Measurements from ENCODE around the gene TET2.

- TF ChIP-seq E2F5 (CRISPR knock-in tag; IDR thresholded peaks at IDR 0.05) = no peak
- TF ChIP-seq NR3C1 (CRISPR knock-in tag; conservative IDR thresholded peaks at IDR 0.05; ENCODE audit: low read depth) = no peak
- TF ChIP-seq CTCF (IDR thresholded peaks at IDR 0.05) = no peak
- no peak for TF ChIP-seq CREM (CRISPR knock-in tag; IDR thresholded peaks at IDR 0.05)
- TF ChIP-seq ATF3 (CRISPR knock-in tag; conservative IDR thresholded peaks at IDR 0.05) = no peak
- TF ChIP-seq USF2 (CRISPR knock-in tag; IDR thresholded peaks at IDR 0.05) = no peak
- no peak for TF ChIP-seq E2F4 (CRISPR knock-in tag; IDR thresholded peaks at IDR 0.05; ENCODE audit: borderline replicate concordance, low read depth)
- TF ChIP-seq CREB1 (CRISPR knock-in tag; IDR thresholded peaks at IDR 0.05) = no peak
- no peak for TF ChIP-seq ATF1 (CRISPR knock-in tag; IDR thresholded peaks at IDR 0.05)
Observed at GRCh38 chr4:105246712-105247111, 100.0 kb downstream of the TET2 start.

Measured in WTC11 (cell line).